ENCODE measurements around the gene RTP2. TPM values are rescaled to one million over a fixed set of nuclear protein-coding genes. Genes with fewer than 3 reads are reported as not detected.

The RTP2 gene
- total and polyA plus RNA-seq, 2 donors (not counting 1 experiment from before 2014, with no cell fraction given): not detected

DNA sequence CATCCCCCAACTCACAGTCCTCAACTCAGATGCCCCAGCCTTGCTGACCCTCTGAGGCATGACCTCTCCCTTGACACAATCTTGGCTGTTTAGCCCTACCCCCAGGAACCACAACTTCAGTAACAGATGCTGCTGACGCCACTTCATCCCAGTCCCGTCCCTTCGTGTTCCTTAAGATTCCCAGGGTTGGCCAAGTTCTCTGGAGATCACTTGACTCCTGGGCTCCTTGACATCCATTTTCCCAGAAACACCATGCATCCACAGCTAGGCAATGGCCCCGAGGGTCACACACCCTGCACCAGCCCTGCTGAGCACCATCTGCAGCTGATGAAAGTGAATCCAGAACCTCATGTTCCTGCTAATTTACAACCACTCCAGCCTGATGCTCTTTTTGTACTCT lies 6.9 kb downstream of the RTP2 start:
- no peak overlapping the region for H3K27ac ChIP-seq (ENCODE audit: low read length in 2 of 2)
- no peak for DNase-seq
- Mint-ChIP-seq H3K4me1 (no peaks in the 10 kb centered on the region), H3K9me3 (ENCODE audit: insufficient read depth) (no peaks in the 10 kb centered on the region), H3K4me3 (no peak overlapping the region), H3K27ac (no peak overlapping the region), H3K27me3 (peaks cover 41% of the 10 kb centered on the region)
- ATAC-seq (ENCODE audit: low read depth): no peak
- H3K9me3 ChIP-seq (ENCODE audit: control extremely low read depth in 1 of 3, control insufficient read depth in 2 of 3, insufficient read depth in 1 of 3, low read length in 2 of 3): no peaks in the 10 kb centered on the region
- intact Hi-C loops (cut with micrococcal nuclease): no loop called here
- H3K4me2 ChIP-seq (replicated peaks; ENCODE audit: low read depth, low read length, poor library complexity, severe bottlenecking): no peak overlapping the region
- no peaks in the 10 kb centered on the region for H4K20me1 ChIP-seq (ENCODE audit: control insufficient read depth, insufficient read depth, low read length, poor library complexity, severe bottlenecking)
- H3K36me3 ChIP-seq (replicated peaks in 1 of 2; ENCODE audit: control extremely low read depth in 1 of 2, control insufficient read depth in 1 of 2, extremely low read depth in 1 of 2, insufficient read depth in 2 of 2, low read length in 1 of 2): no peaks in the 10 kb centered on the region
- H3K9ac ChIP-seq (ENCODE audit: low read length): no peak overlapping the region
- H3K79me2 ChIP-seq (ENCODE audit: control insufficient read depth, insufficient read depth, low read length): no peaks in the 10 kb centered on the region
- no peak for TF ChIP-seq EZH2 (IDR thresholded peaks at IDR 0.05; ENCODE audit: borderline replicate concordance, insufficient read depth, low read depth, low read length, poor library complexity, severe bottlenecking)
- TF ChIP-seq, protein P1, sequence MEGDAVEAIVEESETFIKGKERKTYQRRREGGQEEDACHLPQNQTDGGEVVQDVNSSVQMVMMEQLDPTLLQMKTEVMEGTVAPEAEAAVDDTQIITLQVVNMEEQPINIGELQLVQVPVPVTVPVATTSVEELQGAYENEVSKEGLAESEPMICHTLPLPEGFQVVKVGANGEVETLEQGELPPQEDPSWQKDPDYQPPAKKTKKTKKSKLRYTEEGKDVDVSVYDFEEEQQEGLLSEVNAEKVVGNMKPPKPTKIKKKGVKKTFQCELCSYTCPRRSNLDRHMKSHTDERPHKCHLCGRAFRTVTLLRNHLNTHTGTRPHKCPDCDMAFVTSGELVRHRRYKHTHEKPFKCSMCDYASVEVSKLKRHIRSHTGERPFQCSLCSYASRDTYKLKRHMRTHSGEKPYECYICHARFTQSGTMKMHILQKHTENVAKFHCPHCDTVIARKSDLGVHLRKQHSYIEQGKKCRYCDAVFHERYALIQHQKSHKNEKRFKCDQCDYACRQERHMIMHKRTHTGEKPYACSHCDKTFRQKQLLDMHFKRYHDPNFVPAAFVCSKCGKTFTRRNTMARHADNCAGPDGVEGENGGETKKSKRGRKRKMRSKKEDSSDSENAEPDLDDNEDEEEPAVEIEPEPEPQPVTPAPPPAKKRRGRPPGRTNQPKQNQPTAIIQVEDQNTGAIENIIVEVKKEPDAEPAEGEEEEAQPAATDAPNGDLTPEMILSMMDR (IDR thresholded peaks at IDR 0.05): no peak
- H3K4me3 ChIP-seq (ENCODE audit: control extremely low read depth in 1 of 5, extremely low read depth in 1 of 5, insufficient read depth in 1 of 5, low read depth in 2 of 5, low read length in 4 of 5): no peak overlapping the region
- no peaks in the 10 kb centered on the region for H3K4me1 ChIP-seq (ENCODE audit: control insufficient read depth in 2 of 2, insufficient read depth in 2 of 2, low read length in 2 of 2)
- H3K27me3 ChIP-seq (replicated peaks in 1 of 4; ENCODE audit: control extremely low read depth in 1 of 4, control insufficient read depth in 3 of 4, insufficient read depth in 4 of 4, low read length in 3 of 4): peaks cover 0 to 5% (median 3%) of the 10 kb centered on the region in 4 experiments
- POLR2A ChIA-PET: no interaction called here
- H2AFZ ChIP-seq (ENCODE audit: insufficient read depth, low read depth, low read length, poor library complexity, severe bottlenecking): no peak overlapping the region
- WGBS (ENCODE audit: insufficient coverage): 82% methylated on average over 4 of the region's 4 CpGs
- CTCF ChIA-PET: interaction anchor here (1.2 kb wide), 1 partner anchor 16 kb away, joined by 5 read pairs; no protein-coding TSS in a partner anchor

DNA sequence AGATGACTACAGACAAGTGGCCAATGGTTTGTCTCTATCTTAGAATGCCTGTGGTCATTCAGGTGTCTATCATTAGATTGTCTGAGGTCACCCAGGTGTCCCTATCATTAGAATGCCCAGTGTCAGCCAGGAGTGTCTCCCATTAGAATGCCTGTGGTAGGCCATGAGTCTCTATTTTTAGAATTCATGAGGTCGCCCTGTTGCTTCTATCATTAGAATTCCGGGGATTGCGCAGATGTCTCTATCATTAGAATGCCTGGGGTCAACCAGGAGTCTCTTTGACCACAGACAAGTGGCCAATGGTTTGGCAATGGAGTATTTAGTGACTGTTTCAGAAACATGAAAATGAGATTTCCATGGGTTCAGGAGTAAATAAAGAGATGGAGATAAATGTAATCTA lies 7.6 kb downstream of the RTP2 start:
- Histone ChIP-seq H2AFZ (ENCODE audit: insufficient read depth, low read depth, low read length, poor library complexity, severe bottlenecking) (no peak overlapping the region), H3K79me2 (ENCODE audit: control insufficient read depth, insufficient read depth, low read length) (no peaks in the 10 kb centered on the region), H3K4me3 (ENCODE audit: control extremely low read depth in 1 of 5, extremely low read depth in 1 of 5, insufficient read depth in 1 of 5, low read depth in 2 of 5, low read length in 4 of 5) (no peak overlapping the region), H3K9me3 (ENCODE audit: control extremely low read depth in 1 of 3, control insufficient read depth in 2 of 3, insufficient read depth in 1 of 3, low read length in 2 of 3) (no peaks in the 10 kb centered on the region), H3K36me3 (replicated peaks in 1 of 2; ENCODE audit: control extremely low read depth in 1 of 2, control insufficient read depth in 1 of 2, extremely low read depth in 1 of 2, insufficient read depth in 2 of 2, low read length in 1 of 2) (no peaks in the 10 kb centered on the region), H3K9ac (ENCODE audit: low read length) (no peak overlapping the region), H3K4me1 (ENCODE audit: control insufficient read depth in 2 of 2, insufficient read depth in 2 of 2, low read length in 2 of 2) (no peaks in the 10 kb centered on the region), H3K27ac (ENCODE audit: low read length in 2 of 2) (no peak overlapping the region), H4K20me1 (ENCODE audit: control insufficient read depth, insufficient read depth, low read length, poor library complexity, severe bottlenecking) (no peaks in the 10 kb centered on the region), H3K27me3 (replicated peaks in 1 of 4; ENCODE audit: control extremely low read depth in 1 of 4, control insufficient read depth in 3 of 4, insufficient read depth in 4 of 4, low read length in 3 of 4) (peaks cover 0 to 5% (median 3%) of the 10 kb centered on the region in 4 experiments), H3K4me2 (replicated peaks; ENCODE audit: low read depth, low read length, poor library complexity, severe bottlenecking) (no peak overlapping the region)
- Mint-ChIP-seq H3K27ac (no peak overlapping the region), H3K4me1 (no peaks in the 10 kb centered on the region), H3K27me3 (peaks cover 44% of the 10 kb centered on the region), H3K9me3 (ENCODE audit: insufficient read depth) (no peaks in the 10 kb centered on the region), H3K4me3 (no peak overlapping the region)
- intact Hi-C loops (cut with micrococcal nuclease): no loop called here
- 95% methylated on average over 3 of the region's 3 CpGs for WGBS (ENCODE audit: insufficient coverage)
- POLR2A ChIA-PET: no interaction called here
- CTCF ChIA-PET: interaction anchor here (0.6 kb wide), 1 partner anchor 511 kb away, joined by 4 read pairs; no protein-coding TSS in a partner anchor
- TF ChIP-seq, protein P1 (IDR thresholded peaks at IDR 0.05): no peak
- no peak for TF ChIP-seq EZH2 (IDR thresholded peaks at IDR 0.05; ENCODE audit: borderline replicate concordance, insufficient read depth, low read depth, low read length, poor library complexity, severe bottlenecking)
- DNase-seq (no peak), ATAC-seq (ENCODE audit: low read depth) (no peak)

All from B cell (primary cell).